ENCODE results near the gene PPP3R1.

PPP3R1 gene

DNA sequence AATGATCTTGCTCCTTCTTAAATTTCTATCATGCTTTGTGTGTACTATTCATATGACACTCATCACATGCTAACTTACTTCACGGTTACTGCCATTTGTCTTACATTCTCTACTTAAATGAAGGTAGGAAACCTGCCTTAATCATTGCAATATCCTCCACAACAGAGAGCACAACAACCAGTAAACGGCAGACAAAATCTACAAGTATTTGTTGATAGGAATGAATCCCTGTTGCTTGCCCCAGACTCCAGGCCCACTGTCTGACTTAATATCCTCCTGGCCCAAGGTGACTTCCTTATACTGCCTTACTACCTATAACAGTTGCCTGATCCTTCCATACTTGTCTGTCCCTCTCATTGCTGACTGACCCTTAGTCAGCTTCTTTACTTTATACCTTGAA, 3.5 kb downstream of the PPP3R1 start (continued):
- TF ChIP-seq TCF4 (CRISPR knock-in tag; IDR thresholded peaks at IDR 0.05; ENCODE audit: borderline replicate concordance) (no peak), OSR1 (CRISPR knock-in tag; IDR thresholded peaks at IDR 0.05) (no peak), TOX (CRISPR knock-in tag; IDR thresholded peaks at IDR 0.05; ENCODE audit: borderline replicate concordance) (no peak)

GRCh38 chr2:68248361-68248760, 4.0 kb downstream of the PPP3R1 start:
- TF ChIP-seq, protein P1, sequence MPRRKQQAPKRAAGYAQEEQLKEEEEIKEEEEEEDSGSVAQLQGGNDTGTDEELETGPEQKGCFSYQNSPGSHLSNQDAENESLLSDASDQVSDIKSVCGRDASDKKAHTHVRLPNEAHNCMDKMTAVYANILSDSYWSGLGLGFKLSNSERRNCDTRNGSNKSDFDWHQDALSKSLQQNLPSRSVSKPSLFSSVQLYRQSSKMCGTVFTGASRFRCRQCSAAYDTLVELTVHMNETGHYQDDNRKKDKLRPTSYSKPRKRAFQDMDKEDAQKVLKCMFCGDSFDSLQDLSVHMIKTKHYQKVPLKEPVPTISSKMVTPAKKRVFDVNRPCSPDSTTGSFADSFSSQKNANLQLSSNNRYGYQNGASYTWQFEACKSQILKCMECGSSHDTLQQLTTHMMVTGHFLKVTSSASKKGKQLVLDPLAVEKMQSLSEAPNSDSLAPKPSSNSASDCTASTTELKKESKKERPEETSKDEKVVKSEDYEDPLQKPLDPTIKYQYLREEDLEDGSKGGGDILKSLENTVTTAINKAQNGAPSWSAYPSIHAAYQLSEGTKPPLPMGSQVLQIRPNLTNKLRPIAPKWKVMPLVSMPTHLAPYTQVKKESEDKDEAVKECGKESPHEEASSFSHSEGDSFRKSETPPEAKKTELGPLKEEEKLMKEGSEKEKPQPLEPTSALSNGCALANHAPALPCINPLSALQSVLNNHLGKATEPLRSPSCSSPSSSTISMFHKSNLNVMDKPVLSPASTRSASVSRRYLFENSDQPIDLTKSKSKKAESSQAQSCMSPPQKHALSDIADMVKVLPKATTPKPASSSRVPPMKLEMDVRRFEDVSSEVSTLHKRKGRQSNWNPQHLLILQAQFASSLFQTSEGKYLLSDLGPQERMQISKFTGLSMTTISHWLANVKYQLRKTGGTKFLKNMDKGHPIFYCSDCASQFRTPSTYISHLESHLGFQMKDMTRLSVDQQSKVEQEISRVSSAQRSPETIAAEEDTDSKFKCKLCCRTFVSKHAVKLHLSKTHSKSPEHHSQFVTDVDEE (CRISPR knock-in tag; IDR thresholded peaks at IDR 0.05), result no peak
- TF ChIP-seq ARNTL (CRISPR knock-in tag; IDR thresholded peaks at IDR 0.05; ENCODE audit: borderline replicate concordance, low read depth) (no peak), ZNF70 (CRISPR knock-in tag; IDR thresholded peaks at IDR 0.05) (no peak), TOX (CRISPR knock-in tag; IDR thresholded peaks at IDR 0.05; ENCODE audit: borderline replicate concordance) (no peak), RARB (CRISPR knock-in tag; IDR thresholded peaks at IDR 0.05) (no peak), PPARA (CRISPR knock-in tag; IDR thresholded peaks at IDR 0.05; ENCODE audit: borderline replicate concordance) (no peak), PATZ1 (CRISPR knock-in tag; IDR thresholded peaks at IDR 0.05; ENCODE audit: borderline replicate concordance) (no peak), ZC3H10 (CRISPR knock-in tag; IDR thresholded peaks at IDR 0.05) (no peak), GLIS3 (CRISPR knock-in tag; IDR thresholded peaks at IDR 0.05) (no peak)
- ATAC-seq, result no peak

GRCh38 chr2:68246396-68246795, 5.9 kb downstream of the PPP3R1 start:
- TF ChIP-seq ZC3H10 (CRISPR knock-in tag; IDR thresholded peaks at IDR 0.05) (no peak), SNAI2 (CRISPR knock-in tag; IDR thresholded peaks at IDR 0.05) (no peak), GLIS3 (CRISPR knock-in tag; IDR thresholded peaks at IDR 0.05) (no peak), ZNF565 (CRISPR knock-in tag; conservative IDR thresholded peaks at IDR 0.05; ENCODE audit: low read depth) (no peak), ESRRG (CRISPR knock-in tag; IDR thresholded peaks at IDR 0.05) (no peak), ZFP30 (CRISPR knock-in tag; IDR thresholded peaks at IDR 0.05) (no peak), ARNTL (CRISPR knock-in tag; IDR thresholded peaks at IDR 0.05; ENCODE audit: borderline replicate concordance, low read depth) (no peak), TOX (CRISPR knock-in tag; IDR thresholded peaks at IDR 0.05; ENCODE audit: borderline replicate concordance) (no peak), CSRNP3 (CRISPR knock-in tag; IDR thresholded peaks at IDR 0.05) (no peak), BACH2 (CRISPR knock-in tag; IDR thresholded peaks at IDR 0.05; ENCODE audit: borderline replicate concordance) (no peak), TCF4 (CRISPR knock-in tag; IDR thresholded peaks at IDR 0.05; ENCODE audit: borderline replicate concordance) (no peak), CSDC2 (CRISPR knock-in tag; IDR thresholded peaks at IDR 0.05) (no peak), OSR1 (CRISPR knock-in tag; IDR thresholded peaks at IDR 0.05) (no peak), ZNF70 (CRISPR knock-in tag; IDR thresholded peaks at IDR 0.05) (no peak)
- TF ChIP-seq, protein P1 (CRISPR knock-in tag; IDR thresholded peaks at IDR 0.05), result no peak
- no peak for ATAC-seq

DNA sequence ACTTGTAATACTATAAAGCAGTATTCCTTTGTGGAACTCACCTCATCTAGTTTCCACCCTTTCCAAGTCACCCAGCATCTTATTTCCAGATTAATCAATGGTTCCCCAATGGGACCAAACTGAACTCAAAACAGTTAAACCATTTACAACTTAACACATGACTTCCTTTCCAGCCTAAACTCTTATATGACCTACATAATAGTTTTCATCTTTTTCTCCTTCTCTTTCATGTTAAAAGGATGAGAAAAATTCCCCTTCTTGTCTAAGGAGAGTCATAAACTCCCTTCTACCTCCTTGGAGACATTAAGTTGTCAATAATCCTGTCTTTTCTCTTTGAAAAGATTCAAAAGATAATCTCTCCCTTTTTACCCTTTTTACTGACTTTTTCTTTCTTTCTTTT, 6.7 kb downstream of the PPP3R1 start:
- no peak for TF ChIP-seq GLIS3 (CRISPR knock-in tag; IDR thresholded peaks at IDR 0.05)
- TF ChIP-seq ZFP30 (CRISPR knock-in tag; IDR thresholded peaks at IDR 0.05), result no peak
- no peak for TF ChIP-seq CSRNP3 (CRISPR knock-in tag; IDR thresholded peaks at IDR 0.05)
- TF ChIP-seq ZNF565 (CRISPR knock-in tag; conservative IDR thresholded peaks at IDR 0.05; ENCODE audit: low read depth), result no peak
- no peak for TF ChIP-seq PATZ1 (CRISPR knock-in tag; IDR thresholded peaks at IDR 0.05; ENCODE audit: borderline replicate concordance)
- TF ChIP-seq ARNTL (CRISPR knock-in tag; IDR thresholded peaks at IDR 0.05; ENCODE audit: borderline replicate concordance, low read depth), result no peak
- TF ChIP-seq, protein P2, sequence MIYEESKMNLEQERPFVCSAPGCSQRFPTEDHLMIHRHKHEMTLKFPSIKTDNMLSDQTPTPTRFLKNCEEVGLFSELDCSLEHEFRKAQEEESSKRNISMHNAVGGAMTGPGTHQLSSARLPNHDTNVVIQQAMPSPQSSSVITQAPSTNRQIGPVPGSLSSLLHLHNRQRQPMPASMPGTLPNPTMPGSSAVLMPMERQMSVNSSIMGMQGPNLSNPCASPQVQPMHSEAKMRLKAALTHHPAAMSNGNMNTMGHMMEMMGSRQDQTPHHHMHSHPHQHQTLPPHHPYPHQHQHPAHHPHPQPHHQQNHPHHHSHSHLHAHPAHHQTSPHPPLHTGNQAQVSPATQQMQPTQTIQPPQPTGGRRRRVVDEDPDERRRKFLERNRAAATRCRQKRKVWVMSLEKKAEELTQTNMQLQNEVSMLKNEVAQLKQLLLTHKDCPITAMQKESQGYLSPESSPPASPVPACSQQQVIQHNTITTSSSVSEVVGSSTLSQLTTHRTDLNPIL (CRISPR knock-in tag; IDR thresholded peaks at IDR 0.05; ENCODE audit: low read depth), result no peak
- no peak for TF ChIP-seq TOX (CRISPR knock-in tag; IDR thresholded peaks at IDR 0.05; ENCODE audit: borderline replicate concordance)
- no peak for TF ChIP-seq PPARA (CRISPR knock-in tag; IDR thresholded peaks at IDR 0.05; ENCODE audit: borderline replicate concordance)
- TF ChIP-seq CSDC2 (CRISPR knock-in tag; IDR thresholded peaks at IDR 0.05), result no peak
- ATAC-seq, result no peak

Data from SK-N-SH treated with all-trans-retinoic acid at 6 μM for 48 hours (cell line).